22Rv1 (cell line): ENCODE measurements around the gene MRPS24.

Experiments
- H3K27ac ChIP-seq: fragments of 450-650 bp; 2 replicates; pipeline ENCODE4 v1.5.1; 2017
- ZFX ChIP-seq: fragments of 450-650 bp; IDR thresholded peaks from 2 replicates; pipeline ENCODE4 v1.6.1; 2017; ENCODE audit warnings: antibody characterized with exemption, borderline replicate concordance
- TF ChIP-seq, protein P1 (sequence below): fragments of 450-650 bp; IDR thresholded peaks from 2 replicates; pipeline ENCODE4 v1.5.1; 2017; ENCODE audit warnings: mild to moderate bottlenecking

Gene MRPS24

DNA sequence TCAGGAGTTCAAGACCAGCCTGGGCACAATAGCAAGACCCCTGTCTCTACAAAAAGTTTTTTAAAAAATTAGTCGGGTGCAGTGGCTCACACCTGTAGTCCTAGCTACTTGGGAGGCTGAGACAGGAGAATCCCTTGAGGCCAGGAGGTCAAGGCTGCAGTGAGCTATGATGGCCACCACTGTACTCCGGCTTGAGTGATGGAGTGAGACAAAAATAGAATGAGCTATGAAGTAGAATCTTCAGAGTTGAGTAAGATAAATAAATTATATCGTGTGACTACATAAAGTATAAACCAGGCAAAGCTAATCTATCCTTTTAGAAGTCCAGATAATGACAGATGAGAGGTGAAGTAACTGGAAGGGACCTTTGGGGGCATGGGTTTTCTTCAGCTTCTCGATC lies 15.3 kb upstream of the MRPS24 start:
- H3K27ac ChIP-seq, result no peak overlapping the region
- no peak for TF ChIP-seq ZFX
- TF ChIP-seq, protein P1, sequence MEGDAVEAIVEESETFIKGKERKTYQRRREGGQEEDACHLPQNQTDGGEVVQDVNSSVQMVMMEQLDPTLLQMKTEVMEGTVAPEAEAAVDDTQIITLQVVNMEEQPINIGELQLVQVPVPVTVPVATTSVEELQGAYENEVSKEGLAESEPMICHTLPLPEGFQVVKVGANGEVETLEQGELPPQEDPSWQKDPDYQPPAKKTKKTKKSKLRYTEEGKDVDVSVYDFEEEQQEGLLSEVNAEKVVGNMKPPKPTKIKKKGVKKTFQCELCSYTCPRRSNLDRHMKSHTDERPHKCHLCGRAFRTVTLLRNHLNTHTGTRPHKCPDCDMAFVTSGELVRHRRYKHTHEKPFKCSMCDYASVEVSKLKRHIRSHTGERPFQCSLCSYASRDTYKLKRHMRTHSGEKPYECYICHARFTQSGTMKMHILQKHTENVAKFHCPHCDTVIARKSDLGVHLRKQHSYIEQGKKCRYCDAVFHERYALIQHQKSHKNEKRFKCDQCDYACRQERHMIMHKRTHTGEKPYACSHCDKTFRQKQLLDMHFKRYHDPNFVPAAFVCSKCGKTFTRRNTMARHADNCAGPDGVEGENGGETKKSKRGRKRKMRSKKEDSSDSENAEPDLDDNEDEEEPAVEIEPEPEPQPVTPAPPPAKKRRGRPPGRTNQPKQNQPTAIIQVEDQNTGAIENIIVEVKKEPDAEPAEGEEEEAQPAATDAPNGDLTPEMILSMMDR, result no peak

DNA sequence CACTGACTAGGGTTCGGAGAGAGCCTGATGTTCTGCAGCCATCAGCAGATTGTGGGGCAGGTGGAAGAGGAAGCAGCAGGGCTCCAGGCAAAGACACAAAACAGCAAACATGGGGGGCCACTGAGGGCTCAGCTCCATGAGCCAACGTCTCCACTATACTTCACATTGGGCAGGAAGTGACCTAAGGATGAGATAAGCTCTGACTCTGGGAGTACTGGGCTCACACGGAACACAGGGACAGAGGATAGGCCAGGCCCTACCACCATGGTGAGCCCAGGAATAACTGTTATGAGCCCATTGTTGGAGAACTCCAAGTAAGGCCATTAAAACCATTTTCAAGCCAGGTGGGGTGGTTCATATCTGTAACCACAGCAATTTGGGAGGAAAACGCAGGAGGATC lies 14.9 kb upstream of the MRPS24 start:
- no peak overlapping the region for H3K27ac ChIP-seq
- TF ChIP-seq, protein P1, result no peak
- TF ChIP-seq ZFX, result no peak

DNA sequence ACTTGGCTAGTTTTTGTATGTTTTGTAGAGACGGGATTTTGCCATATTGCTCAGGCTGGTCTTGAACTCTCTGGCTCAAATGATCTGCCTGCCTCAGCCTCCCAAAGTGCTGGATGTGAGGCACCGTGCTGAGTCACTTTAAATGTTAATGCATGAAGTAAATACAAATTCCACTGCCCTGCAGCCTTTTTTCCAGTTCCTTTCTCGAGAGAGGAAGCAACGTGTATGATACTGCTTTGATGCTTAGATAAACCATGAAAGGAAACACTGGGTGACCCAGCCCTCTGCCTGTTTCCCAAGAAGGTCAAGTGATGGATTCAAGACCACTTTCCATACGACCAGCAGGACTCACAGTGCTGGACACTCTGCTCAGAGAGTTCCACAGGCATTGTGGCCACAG lies 11.3 kb upstream of the MRPS24 start:
- TF ChIP-seq, protein P1, result no peak
- no peak for TF ChIP-seq ZFX
- no peak overlapping the region for H3K27ac ChIP-seq

DNA sequence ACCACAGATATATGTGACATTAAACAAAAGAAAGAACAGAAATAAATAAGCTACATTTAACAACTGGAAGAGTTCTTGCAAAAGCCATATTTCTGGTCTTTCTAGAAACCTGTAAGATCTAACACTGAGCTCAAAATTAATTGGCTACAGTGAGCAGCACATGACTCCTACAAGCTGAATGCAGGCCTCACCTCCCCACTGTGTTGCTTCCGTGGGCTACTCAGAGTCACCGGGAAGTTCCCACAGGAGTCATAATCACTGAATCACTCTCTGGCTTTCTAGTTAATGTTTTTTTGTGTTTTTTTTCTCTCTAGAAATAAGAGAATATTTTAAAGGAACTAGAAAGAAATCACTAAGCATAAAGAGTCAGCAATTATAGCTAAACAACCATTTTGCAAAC lies 10.2 kb upstream of the MRPS24 start:
- TF ChIP-seq ZFX, result no peak
- TF ChIP-seq, protein P1, result no peak

DNA sequence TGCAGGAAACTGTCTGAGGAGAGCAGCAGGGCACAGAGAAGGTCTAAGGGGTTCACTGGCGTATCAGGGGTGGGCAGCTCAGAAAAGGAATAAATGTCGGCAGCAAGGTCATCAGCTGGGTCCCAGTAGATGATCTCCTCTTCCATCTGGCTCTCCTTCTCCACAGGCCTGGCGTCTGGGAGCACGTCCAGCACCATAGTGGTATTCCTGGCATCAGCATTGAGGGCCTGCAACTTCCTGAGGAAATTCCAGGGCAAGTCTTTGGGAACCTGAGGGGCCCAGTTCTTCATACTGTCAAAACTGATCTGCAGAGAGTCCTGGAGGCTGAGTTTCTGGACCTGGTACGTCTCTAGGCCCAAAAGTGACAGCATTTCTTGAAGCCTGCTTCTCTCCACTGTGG lies 9.6 kb upstream of the MRPS24 start:
- no peak for TF ChIP-seq ZFX
- TF ChIP-seq, protein P1, result no peak
- no peak overlapping the region for H3K27ac ChIP-seq

More for the DNA sequence above, 10.2 kb upstream of the MRPS24 start:
- H3K27ac ChIP-seq, result no peak overlapping the region

DNA sequence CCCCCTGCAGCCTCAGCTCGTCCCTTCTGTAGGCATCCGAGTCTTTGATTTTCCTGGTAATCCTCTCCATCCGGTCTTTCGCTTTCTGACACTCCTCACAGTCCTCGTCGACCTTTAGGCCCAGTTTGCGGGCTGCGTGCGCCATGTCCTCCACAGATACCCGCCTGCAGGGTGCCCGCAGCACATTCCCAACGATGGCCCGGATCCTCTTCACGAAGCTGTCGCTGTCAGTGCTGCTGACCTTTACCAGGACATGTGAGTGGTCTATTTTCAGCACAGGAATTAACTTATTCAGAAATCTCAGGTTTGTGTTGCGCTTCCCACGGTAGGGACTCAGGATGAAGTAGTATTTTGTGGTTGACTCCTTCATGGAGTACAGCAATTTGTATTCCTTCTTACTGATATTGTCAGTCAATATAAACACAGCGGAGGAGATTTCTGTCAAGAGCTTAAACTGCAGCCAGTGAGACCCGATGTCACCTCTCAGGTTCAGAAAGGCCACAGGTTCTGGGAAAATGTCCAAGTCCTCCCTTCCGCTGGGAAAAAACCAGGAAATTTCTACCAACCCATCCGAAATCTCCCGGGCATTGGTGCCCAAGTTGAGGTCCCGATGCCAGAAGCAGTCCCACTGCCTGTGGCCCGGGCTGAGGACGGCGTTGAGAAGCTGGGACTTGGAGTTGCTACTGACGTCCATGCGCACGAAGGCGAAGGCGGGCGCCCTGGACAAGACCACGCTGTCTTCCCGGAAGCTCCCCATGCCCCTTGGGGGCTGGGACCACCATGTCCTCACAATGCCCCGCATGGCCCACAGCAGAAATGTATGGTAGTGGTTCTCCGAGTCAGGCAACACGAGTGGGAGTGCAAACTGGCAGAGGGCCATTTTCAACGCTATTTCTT lies 8.9 kb upstream of the MRPS24 start:
- TF ChIP-seq, protein P1, result no peak
- TF ChIP-seq ZFX, result no peak
- no peak overlapping the region for H3K27ac ChIP-seq

DNA sequence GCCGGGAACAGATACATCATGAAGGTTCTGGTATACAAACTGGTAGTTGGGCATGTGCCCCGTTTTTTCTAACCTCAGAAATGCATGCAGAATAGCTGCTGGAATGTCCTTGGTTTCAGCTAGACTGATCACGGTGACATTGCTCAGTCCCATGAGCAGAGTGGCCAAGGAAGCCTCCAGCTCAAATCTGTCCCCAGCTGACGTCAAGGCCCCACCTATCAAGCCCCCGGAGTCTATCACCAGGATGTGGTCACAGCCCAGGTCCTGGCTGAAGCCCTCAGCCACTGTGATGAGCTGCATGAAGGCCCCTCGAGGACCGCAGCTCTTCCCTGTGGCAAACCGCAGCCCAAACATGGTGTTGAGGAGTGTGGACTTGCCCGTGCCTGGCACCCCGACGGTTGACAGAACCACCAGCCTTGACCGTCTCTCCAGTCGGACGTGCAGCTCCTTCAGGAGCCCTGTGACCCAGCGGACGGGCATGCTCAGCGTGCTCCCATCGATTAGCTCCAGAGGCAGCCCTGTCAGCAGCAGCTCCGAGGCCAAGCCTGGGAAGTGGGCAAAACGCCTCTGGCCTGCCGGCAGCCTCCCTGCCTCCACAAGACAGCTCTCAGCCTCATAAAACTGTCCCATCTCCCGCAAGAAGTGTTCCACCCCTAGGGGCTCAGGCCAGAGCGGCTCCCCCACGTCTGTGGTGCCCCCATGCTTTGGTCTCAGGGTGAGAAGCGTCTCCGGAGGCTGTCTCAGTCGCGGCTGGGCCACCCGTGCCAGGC lies 7.8 kb upstream of the MRPS24 start:
- H3K27ac ChIP-seq, result no peak overlapping the region
- no peak for TF ChIP-seq ZFX
- TF ChIP-seq, protein P1, result no peak
